SU-DHL-6 (cell line): Measurements from ENCODE around the gene FAM53A.

Experiments used
- EZH2phosphoT487 ChIP-seq: fragments of 200-600 bp; sonication (generic), shearing (Covaris generic); conservative IDR thresholded peaks from 2 replicates; pipeline ENCODE4 v1.6.1; 2018; ENCODE audit warnings: mild to moderate bottlenecking, antibody characterized with exemption, low read length, moderate library complexity, mixed read lengths
- TF ChIP-seq, protein P1 (sequence below): fragments of 200-600 bp; sonication (generic); IDR thresholded peaks from one replicate; pipeline ENCODE4 v1.5.1; 2017; ENCODE audit warnings: antibody characterized with exemption, mild to moderate bottlenecking, low read length, moderate library complexity; ENCODE audit not compliant: insufficient read depth, poor library complexity, severe bottlenecking

DNA sequence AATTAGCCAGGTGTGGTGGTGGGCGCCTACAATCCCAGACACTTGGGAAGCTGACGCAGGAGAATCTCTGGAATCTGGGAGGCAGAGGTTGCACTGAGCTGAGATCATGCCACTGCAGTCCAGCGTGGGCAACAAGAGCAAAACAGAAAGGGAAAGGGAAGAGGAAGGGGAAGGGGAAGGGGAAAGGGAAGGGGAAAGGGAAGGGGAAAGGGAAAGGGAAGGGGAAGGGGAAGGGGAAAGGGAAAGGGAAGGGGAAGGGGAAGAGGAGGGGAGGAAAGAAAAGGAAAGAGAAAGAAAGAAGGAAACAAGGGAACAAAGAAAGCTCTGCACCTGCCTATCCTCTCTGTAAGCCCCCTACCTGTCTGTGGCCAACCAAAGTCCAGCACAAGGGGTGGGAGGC is 35.2 kb downstream of the FAM53A start:
- TF ChIP-seq EZH2phosphoT487, result no peak
- TF ChIP-seq, protein P1, sequence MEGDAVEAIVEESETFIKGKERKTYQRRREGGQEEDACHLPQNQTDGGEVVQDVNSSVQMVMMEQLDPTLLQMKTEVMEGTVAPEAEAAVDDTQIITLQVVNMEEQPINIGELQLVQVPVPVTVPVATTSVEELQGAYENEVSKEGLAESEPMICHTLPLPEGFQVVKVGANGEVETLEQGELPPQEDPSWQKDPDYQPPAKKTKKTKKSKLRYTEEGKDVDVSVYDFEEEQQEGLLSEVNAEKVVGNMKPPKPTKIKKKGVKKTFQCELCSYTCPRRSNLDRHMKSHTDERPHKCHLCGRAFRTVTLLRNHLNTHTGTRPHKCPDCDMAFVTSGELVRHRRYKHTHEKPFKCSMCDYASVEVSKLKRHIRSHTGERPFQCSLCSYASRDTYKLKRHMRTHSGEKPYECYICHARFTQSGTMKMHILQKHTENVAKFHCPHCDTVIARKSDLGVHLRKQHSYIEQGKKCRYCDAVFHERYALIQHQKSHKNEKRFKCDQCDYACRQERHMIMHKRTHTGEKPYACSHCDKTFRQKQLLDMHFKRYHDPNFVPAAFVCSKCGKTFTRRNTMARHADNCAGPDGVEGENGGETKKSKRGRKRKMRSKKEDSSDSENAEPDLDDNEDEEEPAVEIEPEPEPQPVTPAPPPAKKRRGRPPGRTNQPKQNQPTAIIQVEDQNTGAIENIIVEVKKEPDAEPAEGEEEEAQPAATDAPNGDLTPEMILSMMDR, result no peak
